Right lobe of liver (tissue), 6 donors: ENCODE results near the gene EIF1. TPM values are rescaled to one million over a fixed set of nuclear protein-coding genes. Genes with fewer than 3 reads are reported as not detected.

Source experiments
- ATAC-seq, 4 donors: fragments of 200-7000 bp; cut with Tn5 transposase; one replicate each; pipeline ENCODE4 v1.9.1; 2020; ENCODE audit warnings: mild to moderate bottlenecking in 4 of 4, moderate library complexity in 4 of 4
- DNase-seq, 3 donors: peaks; one replicate each; pipeline ENCODE4 v3.0.0-alpha.2; 2020
- H3K27ac ChIP-seq, 3 donors: fragments of 200-600 bp; one replicate each; pipeline ENCODE4 v1.8.0; 2022
- H3K27me3 ChIP-seq, 2 donors: fragments of 200-600 bp; one replicate each; pipeline ENCODE4 v1.8.0; 2022
- H3K36me3 ChIP-seq, 4 donors: fragments of 200-600 bp; sonication (generic) in 1 of 4; one replicate each; pipeline versions ENCODE4 v1.5.1 to v1.8.0; 2017 to 2022; ENCODE audit warnings: control low read depth in 1 of 4
- H3K4me1 ChIP-seq, 4 donors: fragments of 200-600 bp; sonication (generic) in 1 of 4; one replicate each; pipeline versions ENCODE4 v1.5.1 to v1.8.0; 2017 to 2022; ENCODE audit warnings: control low read depth in 1 of 4
- H3K4me3 ChIP-seq, 3 donors: fragments of 200-600 bp; one replicate each; pipeline ENCODE4 v1.8.0; 2022
- H3K9me3 ChIP-seq, 4 donors: fragments of 200-600 bp; sonication (generic) in 1 of 4; one replicate each; pipeline versions ENCODE4 v1.5.1 to v1.8.0; 2017 to 2022; ENCODE audit warnings: control low read depth in 1 of 4
- POLR2A ChIP-seq: fragments of 450-650 bp; IDR thresholded peaks from one replicate; pipeline ENCODE4 v1.6.1; 2017; ENCODE audit warnings: antibody characterized with exemption, mild to moderate bottlenecking
- WGBS: methylation state at CpG from one replicate; pipeline ENCODE4 v1.1.6; 2018; ENCODE audit warnings: low coverage, low lambda C conversion rate; ENCODE audit not compliant: insufficient coverage; ENCODE audit errors: missing lambda C conversion rate; 5-methylcytosine and 5-hydroxymethylcytosine counted together
- intact Hi-C, 2 donors: fragments of 100-400 bp; cut with DNase I; formaldehyde crosslinking; loops; one replicate each; pipeline versions ENCODE4 v1.11.2 to v1.14.1; 2022
- total RNA-seq, 6 experiments: library from RNA; depleted of rRNA in 2 of 6; stranded (reverse); fragments of >200 nt in 2 of 6; fragmentation: NEBNext Ultra II Directional in 3 of 6; extraction: Animal tissue kit (Norgen Biotek cat#: 25700) in 3 of 6; gene quantifications; one replicate each; pipeline versions ENCODE4 v1.1.0 to v1.2.4, GENCODE V29; 2016 to 2023
- TF ChIP-seq, protein P1 (sequence below), 4 donors: fragments of 200-600 bp in 3 of 4; fragments of 450-650 bp in 1 of 4; IDR thresholded peaks; one replicate each; pipeline versions ENCODE4 v1.5.1 to v1.8.0; 2016 to 2022; ENCODE audit warnings: antibody characterized with exemption in 4 of 4, mild to moderate bottlenecking in 2 of 4
- donor health status: DM: no; HTN: yes; CAD: no.
- donor health status: DM: no; HTN: no; CAD: no.
- donor health status: DM: no; HTN: no; CAD: no.
- donor health status: DM: no; HTN: yes; CAD: no.
- donor health status: DM: no; HTN: yes; CAD: no.

EIF1 gene
- total RNA-seq, 6 experiments from 2014 or later: 284 to 454 (median 404) TPM

DNA sequence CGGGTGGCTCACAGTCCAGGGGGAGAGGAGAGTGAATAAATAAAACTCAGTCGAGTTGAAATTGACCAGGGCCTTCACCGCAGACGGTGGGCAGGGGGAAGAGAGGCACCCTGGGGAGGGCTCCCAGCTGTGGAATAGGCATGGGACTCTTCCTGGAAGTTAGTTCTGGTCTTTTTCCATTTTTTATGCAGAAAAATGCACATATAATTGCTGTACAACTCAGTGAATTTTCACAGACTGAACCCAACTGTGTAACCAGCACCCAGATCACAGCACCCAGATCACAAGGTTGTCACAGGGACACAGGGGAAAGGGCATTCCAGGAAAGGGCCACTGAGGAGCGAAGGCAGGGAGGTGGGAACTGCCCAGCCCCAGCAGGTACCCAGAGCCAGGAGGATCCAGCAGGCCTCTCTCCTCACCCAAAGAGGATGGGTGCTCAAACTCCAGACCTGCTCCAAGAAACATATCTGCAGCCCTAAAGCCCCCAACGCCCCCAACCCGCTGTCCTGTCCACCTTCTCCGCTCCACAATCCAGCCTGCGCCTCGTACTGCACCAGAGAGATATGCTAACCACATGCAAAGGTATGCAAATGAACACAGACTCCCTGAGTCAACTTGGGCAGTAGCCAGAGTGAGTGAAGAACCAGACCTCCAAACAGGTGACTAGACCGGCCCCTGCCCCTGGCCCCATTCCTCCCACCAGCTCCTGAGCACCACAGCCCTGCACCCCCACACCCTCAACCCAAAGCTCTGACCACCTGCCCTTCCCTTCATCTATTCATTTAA lies 29.1 kb upstream of the EIF1 start:
- ATAC-seq (no peak), DNase-seq (no peak)
- intact Hi-C loops: loop anchor here (10.0 kb wide), 3 partner anchors 105 to 855 kb away; no protein-coding TSS in a partner anchor
- Histone ChIP-seq H3K36me3 (no peaks in the 10 kb centered on the region), H3K9me3 (no peaks in the 10 kb centered on the region), H3K27me3 (no peaks in the 10 kb centered on the region), H3K4me3 (no peak overlapping the region), H3K27ac (no peak overlapping the region), H3K4me1 (no peaks in the 10 kb centered on the region)
- WGBS: 82% methylated on average over 1 of the region's 11 CpGs
- no peak for TF ChIP-seq POLR2A
- TF ChIP-seq, protein P1, sequence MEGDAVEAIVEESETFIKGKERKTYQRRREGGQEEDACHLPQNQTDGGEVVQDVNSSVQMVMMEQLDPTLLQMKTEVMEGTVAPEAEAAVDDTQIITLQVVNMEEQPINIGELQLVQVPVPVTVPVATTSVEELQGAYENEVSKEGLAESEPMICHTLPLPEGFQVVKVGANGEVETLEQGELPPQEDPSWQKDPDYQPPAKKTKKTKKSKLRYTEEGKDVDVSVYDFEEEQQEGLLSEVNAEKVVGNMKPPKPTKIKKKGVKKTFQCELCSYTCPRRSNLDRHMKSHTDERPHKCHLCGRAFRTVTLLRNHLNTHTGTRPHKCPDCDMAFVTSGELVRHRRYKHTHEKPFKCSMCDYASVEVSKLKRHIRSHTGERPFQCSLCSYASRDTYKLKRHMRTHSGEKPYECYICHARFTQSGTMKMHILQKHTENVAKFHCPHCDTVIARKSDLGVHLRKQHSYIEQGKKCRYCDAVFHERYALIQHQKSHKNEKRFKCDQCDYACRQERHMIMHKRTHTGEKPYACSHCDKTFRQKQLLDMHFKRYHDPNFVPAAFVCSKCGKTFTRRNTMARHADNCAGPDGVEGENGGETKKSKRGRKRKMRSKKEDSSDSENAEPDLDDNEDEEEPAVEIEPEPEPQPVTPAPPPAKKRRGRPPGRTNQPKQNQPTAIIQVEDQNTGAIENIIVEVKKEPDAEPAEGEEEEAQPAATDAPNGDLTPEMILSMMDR (IDR thresholded peaks at IDR 0.05): no peak

DNA sequence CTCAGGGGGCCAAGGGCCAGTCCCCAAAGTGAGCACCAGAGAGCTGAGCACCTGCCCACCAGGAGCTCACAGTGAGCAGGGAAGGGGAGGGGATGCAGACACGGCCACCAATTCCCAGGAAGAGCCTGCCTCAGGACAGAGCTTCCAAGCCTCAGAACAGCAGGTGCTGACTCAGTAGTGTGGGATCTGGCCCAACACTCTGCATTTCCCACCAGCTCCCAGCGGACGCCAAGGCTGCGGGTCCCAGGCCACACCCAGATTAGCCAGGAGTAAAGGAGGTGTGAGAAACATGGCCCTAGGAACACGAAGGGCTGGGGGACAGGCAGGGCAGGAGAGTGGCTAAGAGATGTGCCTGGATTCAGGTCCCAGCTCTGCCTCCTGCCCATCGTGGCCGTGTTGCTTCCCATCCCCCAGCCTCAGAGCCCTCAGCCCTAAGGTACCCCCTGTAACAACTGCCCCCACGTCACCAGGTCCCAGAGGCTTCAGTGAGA lies 28.4 kb upstream of the EIF1 start:
- H3K9me3 ChIP-seq: no peaks in the 10 kb centered on the region
- DNase-seq (no peak), ATAC-seq (no peak)
- no peaks in the 10 kb centered on the region for H3K27me3 ChIP-seq
- H3K36me3 ChIP-seq: no peaks in the 10 kb centered on the region
- H3K4me1 ChIP-seq: no peaks in the 10 kb centered on the region
- WGBS: 60% methylated on average over 5 of the region's 8 CpGs
- TF ChIP-seq POLR2A: no peak
- TF ChIP-seq, protein P1 (IDR thresholded peaks at IDR 0.05): no peak
- no peak overlapping the region for H3K4me3 ChIP-seq
- H3K27ac ChIP-seq: no peak overlapping the region
- intact Hi-C loops: no loop called here

DNA sequence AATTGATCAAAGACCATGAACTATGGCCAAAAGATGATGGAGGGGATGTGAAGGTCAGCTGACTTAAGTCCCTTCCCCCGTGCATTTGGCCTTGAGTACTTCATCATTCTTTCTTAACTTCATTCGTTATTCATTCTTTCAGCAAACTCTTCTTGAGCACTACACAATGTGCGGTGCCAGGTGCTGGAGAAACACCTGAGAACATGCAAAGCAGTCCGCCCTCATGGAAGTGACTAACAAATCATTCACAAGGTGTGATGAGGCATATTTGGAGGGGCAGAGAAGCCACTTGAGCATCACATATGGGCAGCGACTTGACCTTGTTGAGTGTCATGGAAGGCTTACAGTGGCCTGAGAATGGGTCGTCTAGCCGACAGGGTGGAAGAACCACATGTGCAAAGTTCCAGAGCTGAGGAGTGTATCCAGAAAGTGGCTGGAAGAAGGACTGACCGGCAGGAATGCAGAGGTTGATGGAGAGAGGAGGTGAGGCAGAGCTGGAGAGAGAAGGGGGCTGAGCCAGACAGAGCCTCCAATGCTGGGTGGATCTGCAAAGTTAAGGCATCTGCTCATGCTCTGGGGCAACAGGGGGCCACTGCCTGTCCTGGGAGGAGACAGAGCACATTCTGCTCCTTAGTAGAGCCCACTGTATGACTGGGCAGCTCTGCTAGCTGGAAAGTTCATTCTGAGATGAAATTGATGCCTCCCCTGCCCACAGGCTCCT lies 25.1 kb upstream of the EIF1 start:
- H3K4me1 ChIP-seq: peaks cover 0 to 14% (median 0%) of the 10 kb centered on the region in 4 donors
- WGBS: 44% methylated on average over 8 of the region's 8 CpGs
- no peaks in the 10 kb centered on the region for H3K36me3 ChIP-seq
- no peaks in the 10 kb centered on the region for H3K9me3 ChIP-seq
- H3K27me3 ChIP-seq: no peaks in the 10 kb centered on the region
- DNase-seq (no peak), ATAC-seq (no peak)
- H3K27ac ChIP-seq: no peak overlapping the region
- no peak for TF ChIP-seq POLR2A
- TF ChIP-seq, protein P1 (IDR thresholded peaks at IDR 0.05): no peak
- no peak overlapping the region for H3K4me3 ChIP-seq
- intact Hi-C loops: no loop called here

DNA sequence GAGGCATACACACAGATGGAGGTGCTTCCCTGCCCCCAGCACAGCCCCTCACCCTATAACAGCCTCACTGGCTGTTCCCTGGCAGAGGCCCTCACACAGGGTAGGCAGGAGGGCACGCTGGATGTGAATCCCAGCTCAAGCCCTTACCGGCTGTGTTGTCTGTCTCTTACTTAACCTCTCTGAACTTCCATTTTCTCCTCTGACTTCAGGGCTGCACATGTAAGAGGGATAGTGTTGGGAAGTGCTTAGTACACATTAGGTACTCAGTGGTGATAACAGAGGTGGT lies 24.6 kb upstream of the EIF1 start:
- ATAC-seq (no peak), DNase-seq (no peak)
- Histone ChIP-seq H3K4me1 (peaks cover 0 to 14% (median 0%) of the 10 kb centered on the region in 4 donors), H3K27me3 (no peaks in the 10 kb centered on the region), H3K9me3 (no peaks in the 10 kb centered on the region), H3K4me3 (no peak overlapping the region), H3K36me3 (no peaks in the 10 kb centered on the region), H3K27ac (no peak overlapping the region)
- intact Hi-C loops: no loop called here
- TF ChIP-seq, protein P1 (IDR thresholded peaks at IDR 0.05): no peak
- no peak for TF ChIP-seq POLR2A
- 62% methylated on average over 2 of the region's 2 CpGs for WGBS
